Inferior parietal cortex (tissue), 1 donor: ENCODE results near the gene EXOSC7.
A peak's percentile ranks its signal among the peaks of the same experiment; 100 is the strongest.

Experiments
- DNase-seq: peaks from one replicate; pipeline ENCODE4 v3.0.0-alpha.2; 2016; ENCODE audit errors: extremely low spot score

Gene EXOSC7

GRCh38 chr3:44992555-44993470 is 16.8 kb downstream of the EXOSC7 start:
- DNase-seq, result peak; percentile 7

- no peak for DNase-seq
These were observed 17.6 kb downstream of the EXOSC7 start for GRCh38 chr3:44993471-44994205.

GRCh38 chr3:44995142-44995770 is 19.2 kb downstream of the EXOSC7 start:
- no peak for DNase-seq

- no peak for DNase-seq
These were observed 20.5 kb downstream of the EXOSC7 start for GRCh38 chr3:44996556-44996969.

- DNase-seq, result no peak
These were observed 23.7 kb downstream of the EXOSC7 start for GRCh38 chr3:44999782-45000181.

- DNase-seq, result no peak
These were observed 24.8 kb downstream of the EXOSC7 start for GRCh38 chr3:45000823-45001222.

GRCh38 chr3:45001738-45002137 is 25.7 kb downstream of the EXOSC7 start:
- no peak for DNase-seq

- DNase-seq, result no peak
These were observed 26.2 kb downstream of the EXOSC7 start for GRCh38 chr3:45002139-45002660.

GRCh38 chr3:45002720-45003119 is 26.7 kb downstream of the EXOSC7 start:
- DNase-seq, result no peak

GRCh38 chr3:45003406-45003805 is 27.4 kb downstream of the EXOSC7 start:
- DNase-seq, result no peak

GRCh38 chr3:45003859-45004258 is 27.8 kb downstream of the EXOSC7 start:
- DNase-seq, result no peak

- DNase-seq, result no peak
These were observed 31.0 kb downstream of the EXOSC7 start for GRCh38 chr3:45007091-45007490.

GRCh38 chr3:45008117-45008516 is 32.1 kb downstream of the EXOSC7 start:
- no peak for DNase-seq

- no peak for DNase-seq
These were observed 33.8 kb downstream of the EXOSC7 start for GRCh38 chr3:45009868-45010267.

GRCh38 chr3:45010811-45011333 is 34.8 kb downstream of the EXOSC7 start:
- DNase-seq, result no peak

- DNase-seq, result no peak
These were observed 35.9 kb downstream of the EXOSC7 start for GRCh38 chr3:45011756-45012508.

GRCh38 chr3:45012577-45012976 is 36.5 kb downstream of the EXOSC7 start:
- DNase-seq, result no peak

- DNase-seq, result no peak
These were observed 40.9 kb downstream of the EXOSC7 start for GRCh38 chr3:45016916-45017315.

- DNase-seq, result no peak
These were observed 41.8 kb downstream of the EXOSC7 start for GRCh38 chr3:45017821-45018220.

- no peak for DNase-seq
These were observed 44.5 kb downstream of the EXOSC7 start for GRCh38 chr3:45020534-45020933.
